HepG2 (cell line): ENCODE results near the gene RNF5. TPM values are rescaled to one million over a fixed set of nuclear protein-coding genes. Genes with fewer than 3 reads are reported as not detected.
A peak's percentile ranks its signal among the peaks of the same experiment; 100 is the strongest.

ENCODE experiments used
- ELF1 ChIP-seq: sonication (generic); formaldehyde crosslinking; IDR thresholded peaks from 2 replicates; pipeline ENCODE4 v1.4.0; 2020; ENCODE audit warnings: missing genetic modification reagents
- FOXC1 ChIP-seq: sonication (generic); formaldehyde crosslinking; IDR thresholded peaks from 2 replicates; pipeline ENCODE4 v1.8.0; 2022; ENCODE audit warnings: mild to moderate bottlenecking, missing genetic modification reagents, borderline replicate concordance
- GTF2F1 ChIP-seq: fragments of 150-350 bp; IDR thresholded peaks from 2 replicates; pipeline ENCODE4 v1.6.1; 2014; ENCODE audit warnings: low read length
- KAT2B ChIP-seq: fragments of 150-350 bp; IDR thresholded peaks from 2 replicates; pipeline ENCODE4 v1.6.1; 2014; ENCODE audit warnings: low read depth, low read length, borderline replicate concordance
- MLLT10 ChIP-seq: sonication (generic); formaldehyde crosslinking; IDR thresholded peaks from 2 replicates; pipeline ENCODE4 v1.4.0; 2020; ENCODE audit warnings: missing genetic modification reagents
- NAIF1 ChIP-seq: sonication (generic); formaldehyde crosslinking; IDR thresholded peaks from 2 replicates; pipeline ENCODE4 v1.5.0; 2020; ENCODE audit warnings: mild to moderate bottlenecking, missing genetic modification reagents, borderline replicate concordance
- NR2C2 ChIP-seq: sonication (generic); formaldehyde crosslinking; IDR thresholded peaks from 2 replicates; pipeline ENCODE4 v1.4.0; 2020; ENCODE audit warnings: missing genetic modification reagents, mild to moderate bottlenecking, moderate library complexity, borderline replicate concordance
- SOX5 ChIP-seq: IDR thresholded peaks from 2 replicates; pipeline ENCODE4 v1.6.1; 2016; ENCODE audit warnings: borderline replicate concordance
- YY1 ChIP-seq: IDR thresholded peaks from 2 replicates; pipeline ENCODE4 v1.6.1; 2011; ENCODE audit warnings: low read length, low read depth, moderate library complexity, mild to moderate bottlenecking; ENCODE audit not compliant: insufficient read depth, insufficient replicate concordance
- ZGPAT ChIP-seq: IDR thresholded peaks from 2 replicates; pipeline ENCODE4 v1.6.1; 2016; ENCODE audit warnings: mild to moderate bottlenecking
- ZNF572 ChIP-seq: sonication (generic); formaldehyde crosslinking; IDR thresholded peaks from 2 replicates; pipeline ENCODE4 v1.5.1; 2020; ENCODE audit warnings: mild to moderate bottlenecking, missing genetic modification reagents
- ZNF652 ChIP-seq: IDR thresholded peaks from 2 replicates; pipeline ENCODE4 v1.6.1; 2016; ENCODE audit warnings: low read depth, borderline replicate concordance
- ZNF710 ChIP-seq: sonication (generic); formaldehyde crosslinking; IDR thresholded peaks from 2 replicates; pipeline ENCODE4 v1.5.0; 2020; ENCODE audit warnings: mild to moderate bottlenecking, missing genetic modification reagents, borderline replicate concordance
- polyA plus RNA-seq, 8 experiments: library from polyadenylated mRNA; depleted of rRNA in 3 of 8; stranded (reverse) in 7 of 8; unstranded in 1 of 8; fragments of >200 nt; fragmentation: Illumina TruSeq in 4 of 8; extraction: Trizol in 4 of 8; gene quantifications; 2 replicates each; pipeline versions ENCODE4 v1.2.1 to v1.2.3, GENCODE V29; 2011 to 2016; ENCODE audit warnings: low read depth in 4 of 8, missing spikeins in 1 of 8, mixed read lengths in 1 of 8; ENCODE audit not compliant: insufficient read depth in 1 of 8
- total RNA-seq, 5 experiments: library from RNA; depleted of rRNA; stranded (reverse); fragments of >200 nt; fragmentation: Illumina TruSeq; extraction: Trizol; gene quantifications; 2 replicates each; pipeline ENCODE4 v1.2.3, GENCODE V29; 2016; ENCODE audit warnings: low read depth in 1 of 5
- TF ChIP-seq, protein P1 (sequence below): sonication (generic); formaldehyde crosslinking; IDR thresholded peaks from 2 replicates; pipeline ENCODE4 v1.9.0; 2022; ENCODE audit warnings: low read depth, missing genetic modification reagents
- TF ChIP-seq, protein P2 (sequence below): sonication (generic); formaldehyde crosslinking; IDR thresholded peaks from 2 replicates; pipeline ENCODE4 v1.4.0; 2020; ENCODE audit warnings: missing genetic modification reagents, low read depth, mild to moderate bottlenecking, borderline replicate concordance
- TF ChIP-seq, protein P3 (sequence below), 2 experiments: sonication (generic) in 1 of 2; formaldehyde crosslinking in 1 of 2; IDR thresholded peaks; 2 replicates each; pipeline versions ENCODE4 v1.6.1 to v1.9.0; 2014 to 2022; ENCODE audit warnings: antibody characterized with exemption in 1 of 2, borderline replicate concordance in 1 of 2, inconsistent platforms in 1 of 2, low read depth in 1 of 2, missing genetic modification reagents in 1 of 2

Gene RNF5
- total and polyA plus RNA-seq, 2 of the 13 experiments (the other 11 are each of a cell fraction or from before 2014, with no cell fraction given): 98.0 to 131 TPM

DNA sequence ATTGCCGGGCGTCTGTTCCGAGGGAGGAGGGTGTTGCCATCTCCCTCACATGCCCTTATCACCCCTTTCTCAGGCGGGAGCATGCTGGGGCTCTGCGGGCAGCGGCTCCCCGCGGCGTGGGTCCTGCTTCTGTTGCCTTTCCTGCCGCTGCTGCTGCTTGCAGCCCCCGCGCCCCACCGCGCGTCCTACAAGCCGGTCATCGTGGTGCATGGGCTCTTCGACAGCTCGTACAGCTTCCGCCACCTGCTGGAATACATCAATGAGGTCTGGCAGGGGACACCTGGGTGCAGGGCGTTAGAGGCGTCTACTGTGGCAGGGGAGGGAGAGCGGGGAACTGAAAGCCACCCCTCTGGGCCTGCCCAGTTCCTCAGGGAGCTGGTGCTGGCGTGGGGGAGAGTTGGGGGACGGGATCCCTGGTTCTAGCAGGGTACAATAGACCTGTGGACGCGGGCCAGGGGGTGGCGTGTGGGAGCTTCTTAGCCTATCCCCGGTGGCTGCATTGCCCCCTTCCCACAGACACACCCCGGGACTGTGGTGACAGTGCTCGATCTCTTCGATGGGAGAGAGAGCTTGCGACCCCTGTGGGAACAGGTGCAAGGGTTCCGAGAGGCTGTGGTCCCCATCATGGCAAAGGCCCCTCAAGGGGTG lies 23.6 kb upstream of the RNF5 start (continued):
- TF ChIP-seq FOXC1 (no peak; the same call in 1 of the 2 replicates), ZGPAT (no peak; the same call in 1 of the 2 replicates), MLLT10 (CRISPR knock-in tag) (no peak), NR2C2 (CRISPR knock-in tag) (no peak), KAT2B (no peak), ZNF710 (CRISPR knock-in tag) (0 out of 2 replicates have a peak, but pooled peaks have one; percentile 5), ELF1 (CRISPR knock-in tag) (no peak), SOX5 (no peak), ZNF572 (CRISPR knock-in tag) (0 out of 2 replicates have a peak, but pooled peaks have one; percentile 1), YY1 (peak; percentile 55), ZNF652 (CRISPR knock-in tag) (no peak), NAIF1 (CRISPR knock-in tag) (peak; percentile 2; the same call in 1 of the 2 replicates), GTF2F1 (no peak)
- TF ChIP-seq, protein P1, sequence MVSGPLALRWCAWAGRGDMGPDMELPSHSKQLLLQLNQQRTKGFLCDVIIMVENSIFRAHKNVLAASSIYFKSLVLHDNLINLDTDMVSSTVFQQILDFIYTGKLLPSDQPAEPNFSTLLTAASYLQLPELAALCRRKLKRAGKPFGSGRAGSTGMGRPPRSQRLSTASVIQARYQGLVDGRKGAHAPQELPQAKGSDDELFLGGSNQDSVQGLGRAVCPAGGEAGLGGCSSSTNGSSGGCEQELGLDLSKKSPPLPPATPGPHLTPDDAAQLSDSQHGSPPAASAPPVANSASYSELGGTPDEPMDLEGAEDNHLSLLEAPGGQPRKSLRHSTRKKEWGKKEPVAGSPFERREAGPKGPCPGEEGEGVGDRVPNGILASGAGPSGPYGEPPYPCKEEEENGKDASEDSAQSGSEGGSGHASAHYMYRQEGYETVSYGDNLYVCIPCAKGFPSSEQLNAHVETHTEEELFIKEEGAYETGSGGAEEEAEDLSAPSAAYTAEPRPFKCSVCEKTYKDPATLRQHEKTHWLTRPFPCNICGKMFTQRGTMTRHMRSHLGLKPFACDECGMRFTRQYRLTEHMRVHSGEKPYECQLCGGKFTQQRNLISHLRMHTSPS (CRISPR knock-in tag): peak; percentile 43; the same call in 1 of the 2 replicates
- TF ChIP-seq, protein P2, sequence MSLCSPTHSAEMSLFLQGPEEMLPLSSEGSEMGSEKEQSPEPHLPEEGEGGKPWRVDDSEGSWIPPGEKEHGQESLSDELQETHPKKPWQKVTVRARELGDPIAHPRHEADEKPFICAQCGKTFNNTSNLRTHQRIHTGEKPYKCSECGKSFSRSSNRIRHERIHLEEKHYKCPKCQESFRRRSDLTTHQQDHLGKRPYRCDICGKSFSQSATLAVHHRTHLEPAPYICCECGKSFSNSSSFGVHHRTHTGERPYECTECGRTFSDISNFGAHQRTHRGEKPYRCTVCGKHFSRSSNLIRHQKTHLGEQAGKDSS (CRISPR knock-in tag): no peak
- TF ChIP-seq, protein P3, sequence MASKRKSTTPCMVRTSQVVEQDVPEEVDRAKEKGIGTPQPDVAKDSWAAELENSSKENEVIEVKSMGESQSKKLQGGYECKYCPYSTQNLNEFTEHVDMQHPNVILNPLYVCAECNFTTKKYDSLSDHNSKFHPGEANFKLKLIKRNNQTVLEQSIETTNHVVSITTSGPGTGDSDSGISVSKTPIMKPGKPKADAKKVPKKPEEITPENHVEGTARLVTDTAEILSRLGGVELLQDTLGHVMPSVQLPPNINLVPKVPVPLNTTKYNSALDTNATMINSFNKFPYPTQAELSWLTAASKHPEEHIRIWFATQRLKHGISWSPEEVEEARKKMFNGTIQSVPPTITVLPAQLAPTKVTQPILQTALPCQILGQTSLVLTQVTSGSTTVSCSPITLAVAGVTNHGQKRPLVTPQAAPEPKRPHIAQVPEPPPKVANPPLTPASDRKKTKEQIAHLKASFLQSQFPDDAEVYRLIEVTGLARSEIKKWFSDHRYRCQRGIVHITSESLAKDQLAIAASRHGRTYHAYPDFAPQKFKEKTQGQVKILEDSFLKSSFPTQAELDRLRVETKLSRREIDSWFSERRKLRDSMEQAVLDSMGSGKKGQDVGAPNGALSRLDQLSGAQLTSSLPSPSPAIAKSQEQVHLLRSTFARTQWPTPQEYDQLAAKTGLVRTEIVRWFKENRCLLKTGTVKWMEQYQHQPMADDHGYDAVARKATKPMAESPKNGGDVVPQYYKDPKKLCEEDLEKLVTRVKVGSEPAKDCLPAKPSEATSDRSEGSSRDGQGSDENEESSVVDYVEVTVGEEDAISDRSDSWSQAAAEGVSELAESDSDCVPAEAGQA (IDR thresholded peaks at IDR 0.05; ENCODE audit: low read depth): no peak
- TF ChIP-seq, protein P3 (CRISPR knock-in tag; IDR thresholded peaks at IDR 0.05; ENCODE audit: borderline replicate concordance): no peak
